Effector CD8-positive, alpha-beta T cell (primary cell): ENCODE data around the gene GLDN.

Experiments
- DNase-seq: peaks from one replicate; lab custom pipeline; 2025; lab: John Stamatoyannopoulos, UW
- total RNA-seq, 4 experiments: gene quantifications; one replicate each; lab custom pipeline; 2026; lab: John Stamatoyannopoulos, UW

GLDN gene
- total RNA-seq: 0 reads per million in 4 experiments

GRCh38 chr15:51341366-51342226, at the start of gene GLDN:
Gene GLDN (plus strand): TSS chr15:51341655. CDS start chr15:51341685, 30 bp downstream.
- no peak for DNase-seq

- DNase-seq: no peak
These were observed 42.8 kb upstream of the GLDN start for GRCh38 chr15:51298620-51299019.

GRCh38 chr15:51299187-51300015, 42.1 kb upstream of the GLDN start:
- no peak for DNase-seq

- DNase-seq: no peak
These were observed 39.0 kb upstream of the GLDN start for GRCh38 chr15:51302480-51302879.

GRCh38 chr15:51303462-51303980, 37.9 kb upstream of the GLDN start:
- DNase-seq: no peak

- DNase-seq: no peak
These were observed 34.1 kb upstream of the GLDN start for GRCh38 chr15:51307325-51307724.

GRCh38 chr15:51307811-51308210, 33.6 kb upstream of the GLDN start:
- no peak for DNase-seq

GRCh38 chr15:51310064-51310463, 31.4 kb upstream of the GLDN start:
- no peak for DNase-seq

- no peak for DNase-seq
These were observed 29.9 kb upstream of the GLDN start for GRCh38 chr15:51311510-51311909.

- no peak for DNase-seq
These were observed 29.0 kb upstream of the GLDN start for GRCh38 chr15:51312166-51313073.

GRCh38 chr15:51313074-51313393, 28.4 kb upstream of the GLDN start:
- DNase-seq: no peak

GRCh38 chr15:51313644-51314280, 27.7 kb upstream of the GLDN start:
- DNase-seq: no peak

- no peak for DNase-seq
These were observed 26.8 kb upstream of the GLDN start for GRCh38 chr15:51314391-51315337.

GRCh38 chr15:51315726-51316125, 25.7 kb upstream of the GLDN start:
- DNase-seq: no peak

GRCh38 chr15:51316636-51317035, 24.8 kb upstream of the GLDN start:
- DNase-seq: no peak

GRCh38 chr15:51318382-51319150, 22.9 kb upstream of the GLDN start:
- DNase-seq: no peak

GRCh38 chr15:51319539-51319938, 21.9 kb upstream of the GLDN start:
- no peak for DNase-seq

- no peak for DNase-seq
These were observed 20.6 kb upstream of the GLDN start for GRCh38 chr15:51320843-51321242.

GRCh38 chr15:51321316-51321715, 20.1 kb upstream of the GLDN start:
- DNase-seq: no peak
